ENCODE data around the gene SLAMF7. TPM values are rescaled to one million over a fixed set of nuclear protein-coding genes. Genes with fewer than 3 reads are reported as not detected.

Gene SLAMF7
- total RNA-seq, 2 donors from 2014 or later: 4.9 to 7.0 TPM

GRCh38 chr1:160759740-160760139 lies 20.7 kb downstream of the SLAMF7 start:
- Histone ChIP-seq H3K9me3 (no peaks in the 10 kb centered on the region), H3K9ac (ENCODE audit: low read depth in 2 of 2, low read length in 2 of 2) (no peak overlapping the region), H3K4me1 (no peaks in the 10 kb centered on the region), H3K36me3 (no peaks in the 10 kb centered on the region), H3K4me3 (no peak overlapping the region), H3K27me3 (no peaks in the 10 kb centered on the region), H3K27ac (no peak overlapping the region)
- intact Hi-C loops (cut with DNase I): no loop called here
- DNase-seq: no peak
- TF ChIP-seq, protein P1, sequence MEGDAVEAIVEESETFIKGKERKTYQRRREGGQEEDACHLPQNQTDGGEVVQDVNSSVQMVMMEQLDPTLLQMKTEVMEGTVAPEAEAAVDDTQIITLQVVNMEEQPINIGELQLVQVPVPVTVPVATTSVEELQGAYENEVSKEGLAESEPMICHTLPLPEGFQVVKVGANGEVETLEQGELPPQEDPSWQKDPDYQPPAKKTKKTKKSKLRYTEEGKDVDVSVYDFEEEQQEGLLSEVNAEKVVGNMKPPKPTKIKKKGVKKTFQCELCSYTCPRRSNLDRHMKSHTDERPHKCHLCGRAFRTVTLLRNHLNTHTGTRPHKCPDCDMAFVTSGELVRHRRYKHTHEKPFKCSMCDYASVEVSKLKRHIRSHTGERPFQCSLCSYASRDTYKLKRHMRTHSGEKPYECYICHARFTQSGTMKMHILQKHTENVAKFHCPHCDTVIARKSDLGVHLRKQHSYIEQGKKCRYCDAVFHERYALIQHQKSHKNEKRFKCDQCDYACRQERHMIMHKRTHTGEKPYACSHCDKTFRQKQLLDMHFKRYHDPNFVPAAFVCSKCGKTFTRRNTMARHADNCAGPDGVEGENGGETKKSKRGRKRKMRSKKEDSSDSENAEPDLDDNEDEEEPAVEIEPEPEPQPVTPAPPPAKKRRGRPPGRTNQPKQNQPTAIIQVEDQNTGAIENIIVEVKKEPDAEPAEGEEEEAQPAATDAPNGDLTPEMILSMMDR (IDR thresholded peaks at IDR 0.05): no peak

DNA sequence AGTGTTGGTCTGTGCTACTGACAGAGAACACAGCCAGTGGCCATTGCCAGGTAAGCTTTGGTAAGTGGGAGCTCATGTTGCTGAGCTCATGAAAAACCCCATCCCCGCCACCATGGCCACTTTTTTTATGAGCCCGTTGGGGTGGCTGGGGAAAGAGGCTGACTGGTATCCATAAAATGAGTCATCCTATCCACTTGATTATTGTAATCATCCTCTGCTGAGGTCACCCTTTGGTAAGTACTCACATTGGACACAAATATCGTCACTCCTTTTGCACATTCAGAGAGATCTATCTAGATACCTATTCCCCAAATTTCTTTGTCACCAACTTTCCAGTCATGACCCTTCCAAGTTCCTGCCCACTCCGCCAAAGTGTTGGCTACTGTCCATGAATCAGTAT lies 22.0 kb downstream of the SLAMF7 start:
- Histone ChIP-seq H3K27me3 (no peaks in the 10 kb centered on the region), H3K9me3 (no peaks in the 10 kb centered on the region), H3K4me3 (no peak overlapping the region), H3K27ac (no peak overlapping the region), H3K9ac (ENCODE audit: low read depth in 2 of 2, low read length in 2 of 2) (no peak overlapping the region), H3K4me1 (no peaks in the 10 kb centered on the region), H3K36me3 (no peaks in the 10 kb centered on the region)
- TF ChIP-seq, protein P1 (IDR thresholded peaks at IDR 0.05): no peak
- intact Hi-C loops (cut with DNase I): no loop called here
- no peak for DNase-seq

DNA sequence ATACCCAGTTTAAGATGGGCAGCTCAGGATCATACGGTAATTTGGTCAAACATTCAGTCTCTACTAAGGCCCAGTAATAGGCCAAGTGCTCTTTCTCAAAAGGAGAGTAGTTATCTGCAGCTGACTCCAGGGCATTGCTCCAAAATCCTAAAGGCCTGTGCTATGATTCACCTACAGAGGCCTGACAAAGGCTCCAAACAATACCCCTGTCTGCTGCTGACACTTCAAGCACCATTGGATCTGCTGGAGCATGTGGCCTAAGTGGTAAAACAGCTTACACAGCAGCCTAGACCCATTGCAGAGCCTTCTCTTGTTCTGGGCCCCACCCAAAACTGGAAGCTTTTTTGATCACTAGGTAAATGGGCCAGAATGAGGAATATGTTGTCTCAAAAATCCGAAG lies 22.8 kb downstream of the SLAMF7 start:
- DNase-seq: no peak
- TF ChIP-seq, protein P1 (IDR thresholded peaks at IDR 0.05): no peak
- intact Hi-C loops (cut with DNase I): no loop called here
- H3K27ac ChIP-seq: no peak overlapping the region
- H3K36me3 ChIP-seq: no peaks in the 10 kb centered on the region
- no peaks in the 10 kb centered on the region for H3K4me1 ChIP-seq
- H3K9me3 ChIP-seq: no peaks in the 10 kb centered on the region
- no peak overlapping the region for H3K9ac ChIP-seq (ENCODE audit: low read depth in 2 of 2, low read length in 2 of 2)
- no peak overlapping the region for H3K4me3 ChIP-seq
- no peaks in the 10 kb centered on the region for H3K27me3 ChIP-seq

DNA sequence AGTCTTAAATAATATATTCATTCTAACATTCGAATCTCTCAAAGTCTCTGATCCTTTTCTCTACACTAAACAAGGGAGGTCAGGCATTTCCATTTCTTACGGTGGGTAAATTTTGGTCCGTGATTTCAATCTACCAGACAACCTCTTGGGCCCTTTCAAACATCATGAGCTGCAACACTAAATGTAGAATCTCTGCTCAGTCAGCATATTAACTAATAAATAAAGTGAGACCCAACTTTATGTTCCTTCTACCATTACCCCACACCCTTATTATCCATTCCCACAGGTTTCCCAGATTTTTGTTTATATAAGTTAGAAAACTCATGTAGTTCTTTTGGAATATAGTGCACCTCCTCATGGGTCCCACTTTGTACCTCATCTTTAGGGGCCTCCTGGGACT lies 24.9 kb downstream of the SLAMF7 start:
- H3K36me3 ChIP-seq: no peaks in the 10 kb centered on the region
- TF ChIP-seq, protein P1 (IDR thresholded peaks at IDR 0.05): no peak
- H3K27ac ChIP-seq: no peak overlapping the region
- DNase-seq: no peak
- no peak overlapping the region for H3K9ac ChIP-seq (ENCODE audit: low read depth in 2 of 2, low read length in 2 of 2)
- no peaks in the 10 kb centered on the region for H3K27me3 ChIP-seq
- H3K9me3 ChIP-seq: no peaks in the 10 kb centered on the region
- intact Hi-C loops (cut with DNase I): no loop called here
- H3K4me3 ChIP-seq: no peak overlapping the region
- H3K4me1 ChIP-seq: no peaks in the 10 kb centered on the region

GRCh38 chr1:160767395-160768294 lies 28.6 kb downstream of the SLAMF7 start:
- TF ChIP-seq, protein P1 (IDR thresholded peaks at IDR 0.05): no peak
- H3K9me3 ChIP-seq: no peaks in the 10 kb centered on the region
- H3K27me3 ChIP-seq: no peaks in the 10 kb centered on the region
- intact Hi-C loops (cut with DNase I): no loop called here
- H3K9ac ChIP-seq (ENCODE audit: low read depth in 2 of 2, low read length in 2 of 2): peak overlapping the region; percentile 10 to 40
- no peak for DNase-seq
- no peak overlapping the region for H3K4me3 ChIP-seq
- H3K36me3 ChIP-seq: no peaks in the 10 kb centered on the region
- no peak overlapping the region for H3K27ac ChIP-seq
- no peaks in the 10 kb centered on the region for H3K4me1 ChIP-seq

All from colonic mucosa (tissue), 4 donors.